ENCODE results near the gene SLAMF1. TPM values are rescaled to one million over a fixed set of nuclear protein-coding genes. Genes with fewer than 3 reads are reported as not detected.
"Not testable (repeated sequence)": the region's sequence is repeated elsewhere in the genome, so short reads cannot be mapped to it uniquely, and the experiment has no call there.

Gene SLAMF1
- total RNA-seq, 4 donors from 2014 or later: 1.5 to 18.0 (median 1.5) TPM

DNA sequence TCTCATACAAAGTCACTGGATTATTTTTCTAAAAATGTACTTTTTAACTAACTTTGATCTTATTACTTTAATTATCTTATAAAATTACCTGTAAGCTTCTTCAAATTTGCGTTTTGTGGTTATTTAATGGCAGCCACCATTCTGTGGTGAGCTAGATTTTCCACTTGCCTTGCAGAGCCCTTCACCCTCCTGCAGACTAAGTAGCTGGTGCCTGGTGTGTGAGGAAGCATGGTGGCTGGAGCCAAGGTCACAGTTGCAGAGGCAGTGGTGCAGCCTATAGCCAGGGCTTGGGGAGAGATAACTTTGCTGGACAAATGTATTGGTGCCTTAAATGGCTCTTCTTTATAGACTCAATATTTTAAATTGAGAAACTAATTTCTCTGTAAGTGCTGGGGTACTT lies 56.4 kb downstream of the SLAMF1 start:
- TF ChIP-seq, protein P1, sequence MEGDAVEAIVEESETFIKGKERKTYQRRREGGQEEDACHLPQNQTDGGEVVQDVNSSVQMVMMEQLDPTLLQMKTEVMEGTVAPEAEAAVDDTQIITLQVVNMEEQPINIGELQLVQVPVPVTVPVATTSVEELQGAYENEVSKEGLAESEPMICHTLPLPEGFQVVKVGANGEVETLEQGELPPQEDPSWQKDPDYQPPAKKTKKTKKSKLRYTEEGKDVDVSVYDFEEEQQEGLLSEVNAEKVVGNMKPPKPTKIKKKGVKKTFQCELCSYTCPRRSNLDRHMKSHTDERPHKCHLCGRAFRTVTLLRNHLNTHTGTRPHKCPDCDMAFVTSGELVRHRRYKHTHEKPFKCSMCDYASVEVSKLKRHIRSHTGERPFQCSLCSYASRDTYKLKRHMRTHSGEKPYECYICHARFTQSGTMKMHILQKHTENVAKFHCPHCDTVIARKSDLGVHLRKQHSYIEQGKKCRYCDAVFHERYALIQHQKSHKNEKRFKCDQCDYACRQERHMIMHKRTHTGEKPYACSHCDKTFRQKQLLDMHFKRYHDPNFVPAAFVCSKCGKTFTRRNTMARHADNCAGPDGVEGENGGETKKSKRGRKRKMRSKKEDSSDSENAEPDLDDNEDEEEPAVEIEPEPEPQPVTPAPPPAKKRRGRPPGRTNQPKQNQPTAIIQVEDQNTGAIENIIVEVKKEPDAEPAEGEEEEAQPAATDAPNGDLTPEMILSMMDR (IDR thresholded peaks at IDR 0.05): no peak
- no peak for DNase-seq (ENCODE audit: low spot score)
- ATAC-seq (ENCODE audit: low FRiP score): no peak

DNA sequence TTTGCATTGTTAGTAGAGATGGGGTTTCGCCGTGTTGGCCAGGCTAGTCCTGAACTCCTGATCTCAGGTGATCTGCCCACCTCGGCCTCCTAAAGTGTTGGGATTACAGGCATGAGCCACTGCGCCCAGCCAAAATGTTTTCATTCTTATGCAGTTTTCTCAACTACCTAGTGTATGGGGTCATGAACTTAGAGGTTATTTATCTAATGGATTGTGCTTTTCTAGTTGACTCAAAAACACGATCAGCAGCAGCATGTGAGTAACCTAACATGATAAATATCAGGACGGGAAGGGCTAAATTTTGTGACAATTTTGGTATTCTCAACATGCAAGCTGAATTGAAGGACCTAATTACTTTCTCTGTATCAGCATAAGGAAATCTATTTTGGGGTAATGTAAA lies 58.4 kb downstream of the SLAMF1 start:
- DNase-seq (ENCODE audit: low spot score) (no peak), ATAC-seq (ENCODE audit: low FRiP score) (no peak)
- TF ChIP-seq, protein P1 (IDR thresholded peaks at IDR 0.05): no peak

GRCh38 chr1:160584784-160585183 lies 62.1 kb downstream of the SLAMF1 start:
- DNase-seq (ENCODE audit: low spot score): no peak
- ATAC-seq (ENCODE audit: low FRiP score): no peak
- TF ChIP-seq, protein P1 (IDR thresholded peaks at IDR 0.05): no peak

DNA sequence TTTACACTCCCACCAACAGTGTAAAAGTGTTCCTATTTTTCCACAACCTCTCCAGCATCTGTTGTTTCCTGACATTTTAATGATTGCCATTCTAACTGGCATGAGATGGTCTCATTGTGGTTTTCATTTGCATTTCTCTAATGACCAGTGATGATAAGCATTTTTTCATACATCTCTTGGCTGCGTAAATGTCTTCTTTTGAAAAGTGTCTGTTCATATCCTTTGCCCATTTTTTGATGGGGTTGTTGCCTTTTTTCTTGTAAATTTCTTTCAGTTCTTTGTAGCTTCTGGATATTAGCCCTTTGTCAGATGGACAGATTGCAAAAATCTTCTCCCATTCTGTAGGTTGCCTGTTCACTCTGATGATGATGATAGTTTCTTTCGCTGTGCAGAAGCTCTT lies 63.9 kb downstream of the SLAMF1 start:
- not testable (repeated sequence) for DNase-seq (ENCODE audit: low spot score); ATAC-seq (ENCODE audit: low FRiP score)

- DNase-seq (ENCODE audit: low spot score) (no peak), ATAC-seq (ENCODE audit: low FRiP score) (no peak)
- TF ChIP-seq, protein P1 (IDR thresholded peaks at IDR 0.05): no peak
Measured at GRCh38 chr1:160581961-160582360, 64.9 kb downstream of the SLAMF1 start.

DNA sequence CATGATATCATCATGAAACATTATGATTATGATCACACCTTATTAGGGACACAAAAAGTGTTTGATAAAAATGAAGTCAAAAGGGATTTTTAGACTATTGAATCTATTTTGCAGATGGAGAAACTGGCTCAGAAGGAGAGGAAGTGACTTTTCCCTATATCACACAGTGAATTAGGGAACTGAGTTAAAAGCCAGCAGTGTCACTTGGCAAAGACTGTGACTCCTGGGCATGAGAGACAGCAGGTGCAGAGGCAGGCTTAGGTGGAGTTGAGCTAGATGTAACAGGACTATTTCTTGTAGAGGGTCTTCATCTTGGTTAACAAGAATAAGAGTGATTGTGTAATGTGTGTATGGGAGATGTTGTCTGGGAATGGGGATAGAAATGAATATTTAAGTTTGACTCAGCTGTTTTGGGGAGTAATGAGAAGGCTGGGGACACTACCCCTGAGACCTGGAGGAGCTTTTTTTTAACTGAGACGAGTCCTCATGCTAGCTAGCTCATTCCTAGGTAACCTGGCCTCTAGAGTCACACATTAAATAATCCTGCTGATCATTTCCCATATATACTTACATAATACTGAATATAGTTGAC lies 66.5 kb downstream of the SLAMF1 start:
- TF ChIP-seq, protein P1 (IDR thresholded peaks at IDR 0.05): no peak
- no peak for DNase-seq (ENCODE audit: low spot score)
- no peak for ATAC-seq (ENCODE audit: low FRiP score)

- no peak for DNase-seq (ENCODE audit: low spot score)
- ATAC-seq (ENCODE audit: low FRiP score): no peak
- TF ChIP-seq, protein P1 (IDR thresholded peaks at IDR 0.05): no peak
Measured at GRCh38 chr1:160579216-160579701, 67.6 kb downstream of the SLAMF1 start, which contains the start of gene CD84. Gene CD84, minus strand, starts transcription at chr1:160579496. Its CDS starts 59 bp downstream, at chr1:160579437.
